ENCODE data around the gene PLK3. TPM values are rescaled to one million over a fixed set of nuclear protein-coding genes. Genes with fewer than 3 reads are reported as not detected.
"Not testable (repeated sequence)": the region's sequence is repeated elsewhere in the genome, so short reads cannot be mapped to it uniquely, and the experiment has no call there.

Gene PLK3
- total and polyA plus RNA-seq, 8 donors = 8.1 to 47.2 (median 13.1) TPM

DNA sequence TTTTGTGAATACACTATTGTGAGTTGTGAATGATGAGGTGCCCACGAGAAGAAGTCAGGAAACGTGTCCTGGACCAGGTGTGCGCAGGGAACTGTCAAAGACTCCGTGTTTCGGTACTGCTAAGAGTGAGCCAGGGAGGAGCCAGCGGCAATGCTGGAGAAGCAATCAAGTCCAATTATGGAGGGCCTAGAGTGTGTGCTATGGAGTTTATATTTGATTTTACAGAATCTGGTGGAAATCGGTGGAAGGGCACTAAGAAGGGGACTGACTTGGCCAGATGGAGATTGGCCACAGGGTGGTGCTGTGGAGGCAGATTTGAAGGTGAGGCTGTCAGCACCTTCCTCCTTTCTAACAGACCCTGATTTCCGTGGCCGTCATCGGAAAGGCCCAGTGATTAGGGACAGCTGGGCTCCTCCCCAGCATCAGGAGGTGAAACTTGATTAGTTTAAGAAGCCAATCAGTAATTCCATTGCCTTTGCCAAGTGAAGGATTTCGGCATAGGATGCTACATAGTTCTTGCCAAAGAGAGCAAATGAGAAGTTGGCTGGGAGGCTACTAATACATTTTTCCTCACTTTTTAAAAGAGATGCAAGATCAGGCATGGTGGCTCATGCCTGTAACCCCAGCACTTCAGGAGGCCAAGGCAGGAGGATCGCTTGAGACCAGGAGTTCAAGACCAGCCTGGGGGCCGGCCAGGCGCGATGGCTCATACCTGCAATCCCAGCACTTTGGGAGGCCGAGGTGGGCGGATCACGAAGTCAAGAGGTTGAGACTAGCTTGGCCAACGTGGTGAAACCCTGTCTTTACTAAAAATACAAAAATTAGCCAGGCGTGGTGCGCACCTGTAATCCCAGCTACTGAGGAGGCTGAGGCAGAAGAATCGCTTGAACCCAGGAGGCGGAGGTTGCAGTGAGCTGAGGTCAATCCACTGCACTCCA, 35.8 kb downstream of the PLK3 start:
- no peaks in the 10 kb centered on the region for H3K27me3 ChIP-seq
- ATAC-seq (peak; percentile 92), DNase-seq (peak; percentile 67 to 89 (median 86))
- no peaks in the 10 kb centered on the region for H3K9me3 ChIP-seq
- H3K27ac ChIP-seq = no peak overlapping the region
- H3K4me1 ChIP-seq = peaks cover 11 to 29% of the 10 kb centered on the region in 2 donors
- intact Hi-C loops (cut with DNase I) = no loop called here
- TF ChIP-seq, protein P1, sequence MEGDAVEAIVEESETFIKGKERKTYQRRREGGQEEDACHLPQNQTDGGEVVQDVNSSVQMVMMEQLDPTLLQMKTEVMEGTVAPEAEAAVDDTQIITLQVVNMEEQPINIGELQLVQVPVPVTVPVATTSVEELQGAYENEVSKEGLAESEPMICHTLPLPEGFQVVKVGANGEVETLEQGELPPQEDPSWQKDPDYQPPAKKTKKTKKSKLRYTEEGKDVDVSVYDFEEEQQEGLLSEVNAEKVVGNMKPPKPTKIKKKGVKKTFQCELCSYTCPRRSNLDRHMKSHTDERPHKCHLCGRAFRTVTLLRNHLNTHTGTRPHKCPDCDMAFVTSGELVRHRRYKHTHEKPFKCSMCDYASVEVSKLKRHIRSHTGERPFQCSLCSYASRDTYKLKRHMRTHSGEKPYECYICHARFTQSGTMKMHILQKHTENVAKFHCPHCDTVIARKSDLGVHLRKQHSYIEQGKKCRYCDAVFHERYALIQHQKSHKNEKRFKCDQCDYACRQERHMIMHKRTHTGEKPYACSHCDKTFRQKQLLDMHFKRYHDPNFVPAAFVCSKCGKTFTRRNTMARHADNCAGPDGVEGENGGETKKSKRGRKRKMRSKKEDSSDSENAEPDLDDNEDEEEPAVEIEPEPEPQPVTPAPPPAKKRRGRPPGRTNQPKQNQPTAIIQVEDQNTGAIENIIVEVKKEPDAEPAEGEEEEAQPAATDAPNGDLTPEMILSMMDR (IDR thresholded peaks at IDR 0.05) = peak; percentile 61 to 87
- H3K36me3 ChIP-seq = no peaks in the 10 kb centered on the region
- H3K4me3 ChIP-seq = no peak overlapping the region

DNA sequence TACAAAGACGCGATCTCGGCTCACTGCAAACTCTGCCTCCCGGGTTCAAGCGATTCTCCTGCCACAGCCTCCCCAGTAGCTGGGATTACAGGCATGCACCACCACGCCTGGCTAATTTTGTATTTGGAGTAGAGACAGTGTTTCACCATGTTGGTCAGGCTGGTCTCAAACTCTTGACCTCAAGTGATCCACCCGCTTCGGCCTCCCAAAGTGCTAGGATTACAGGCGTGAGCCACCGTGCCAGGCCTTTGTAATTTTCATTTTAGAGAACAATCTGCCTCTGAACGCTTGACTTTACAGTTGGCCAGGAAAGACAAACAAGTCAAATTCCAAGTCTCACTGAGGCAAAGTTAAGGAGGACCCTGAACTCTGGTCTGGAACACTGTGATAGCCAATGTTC, 38.1 kb downstream of the PLK3 start:
- H3K27ac ChIP-seq; H3K4me3 ChIP-seq; DNase-seq; intact Hi-C loops (cut with DNase I); ATAC-seq; H3K9me3 ChIP-seq; H3K36me3 ChIP-seq: not testable (repeated sequence)
- peaks cover 8 to 26% of the 10 kb centered on the region in 2 donors for H3K4me1 ChIP-seq
- peaks cover 0 to 15% of the 10 kb centered on the region in 2 donors for H3K27me3 ChIP-seq

DNA sequence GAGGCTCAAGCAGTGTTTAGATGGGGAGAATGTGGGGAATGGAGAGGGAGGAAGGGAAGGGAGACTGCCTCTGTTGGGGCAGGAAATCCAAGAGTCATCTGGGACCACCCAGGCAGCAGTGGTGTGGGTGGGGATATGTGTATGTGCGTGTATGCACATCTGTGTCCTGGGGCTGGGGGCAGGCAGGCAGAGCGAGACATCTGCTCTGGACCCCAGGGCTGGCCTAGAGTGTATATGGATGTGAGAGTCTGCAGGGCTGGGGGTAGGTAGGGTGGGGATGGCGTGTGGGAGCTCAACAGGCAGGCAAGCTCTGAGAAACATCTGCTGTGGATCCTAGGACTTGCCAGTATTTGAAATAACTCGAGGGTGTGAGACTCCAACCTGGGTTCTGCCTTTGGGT, 39.4 kb downstream of the PLK3 start:
- ATAC-seq (no peak), DNase-seq (no peak)
- no peaks in the 10 kb centered on the region for H3K36me3 ChIP-seq
- H3K4me1 ChIP-seq = peaks cover 10 to 18% of the 10 kb centered on the region in 2 donors
- no peak overlapping the region for H3K4me3 ChIP-seq
- H3K27me3 ChIP-seq = peaks cover 0 to 24% of the 10 kb centered on the region in 2 donors
- no peaks in the 10 kb centered on the region for H3K9me3 ChIP-seq
- TF ChIP-seq, protein P1 (IDR thresholded peaks at IDR 0.05) = no peak
- intact Hi-C loops (cut with DNase I) = no loop called here
- H3K27ac ChIP-seq = no peak overlapping the region

DNA sequence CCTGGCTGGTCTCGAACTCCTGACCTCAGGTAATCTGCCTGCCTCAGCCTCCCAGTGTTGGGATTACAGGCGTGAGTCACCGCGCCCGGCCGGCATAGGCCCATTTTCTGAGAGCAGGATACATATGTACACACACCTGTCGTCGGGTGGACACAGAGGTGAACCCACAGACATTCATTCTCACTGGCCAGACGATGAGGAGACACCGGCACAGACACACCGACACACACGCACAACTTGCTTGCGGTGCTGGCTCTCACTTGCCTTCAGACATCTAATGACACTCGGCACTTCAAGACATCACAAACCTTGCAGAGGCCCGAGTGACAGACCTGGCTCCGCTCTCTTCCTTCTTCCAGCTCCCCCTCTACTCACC, 42.3 kb downstream of the PLK3 start:
- Histone ChIP-seq H3K4me3 (peak overlapping the region; percentile 32 to 34), H3K27me3 (peaks cover 0 to 24% of the 10 kb centered on the region in 2 donors), H3K36me3 (no peaks in the 10 kb centered on the region), H3K4me1 (peaks cover 4 to 10% of the 10 kb centered on the region in 2 donors), H3K9me3 (no peaks in the 10 kb centered on the region), H3K27ac (no peak overlapping the region)
- intact Hi-C loops (cut with DNase I) = no loop called here
- ATAC-seq (peak; percentile 8), DNase-seq (no peak)
- TF ChIP-seq, protein P1 (IDR thresholded peaks at IDR 0.05) = no peak

DNA sequence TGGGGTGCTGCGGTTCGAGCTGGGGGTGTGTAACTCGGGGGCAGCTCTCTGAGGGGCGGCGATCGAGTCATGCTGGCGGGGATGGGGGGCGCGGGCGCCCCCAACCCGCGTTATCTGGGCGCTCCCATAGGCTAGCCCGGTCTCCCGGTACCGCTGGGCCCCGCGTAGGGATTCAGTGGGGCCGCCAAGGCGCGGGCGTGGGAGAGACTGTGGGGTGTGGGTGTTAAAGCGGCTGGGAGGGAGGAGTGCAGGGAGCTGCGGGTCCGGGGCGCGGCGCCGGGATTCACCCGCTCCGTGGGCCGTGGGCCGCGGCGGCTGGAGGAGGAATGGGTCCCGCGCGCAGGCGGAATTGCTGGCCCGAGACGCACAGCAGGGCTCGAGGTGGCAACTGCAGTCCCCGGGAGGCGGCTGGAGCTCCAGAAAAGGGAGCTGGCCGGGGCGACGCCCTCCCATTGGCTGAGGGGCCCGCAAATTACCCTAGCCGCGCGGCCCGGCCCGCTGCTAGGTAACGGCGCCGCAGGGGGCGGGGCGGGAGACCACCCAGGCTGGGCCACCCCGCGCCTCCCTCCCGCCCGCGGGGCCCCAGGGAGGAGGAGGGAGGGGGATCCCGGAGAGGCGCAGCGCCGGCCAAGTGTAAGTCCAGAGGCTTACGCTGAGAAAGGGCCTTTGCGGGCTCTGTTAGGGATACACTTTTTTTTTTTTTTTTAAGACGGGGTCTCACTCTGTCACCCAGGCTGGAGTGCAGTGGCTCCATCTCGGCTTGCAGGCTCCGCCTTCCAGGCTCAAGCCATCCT, 42.9 kb downstream of the PLK3 start, which contains the start of gene PTCH2:
Gene PTCH2, minus strand, starts transcription at position 392 of the 794 bp plus-strand sequence. Its CDS starts 321 bp downstream, at position 71.
- H3K9me3 ChIP-seq = no peaks in the 10 kb centered on the region
- intact Hi-C loops (cut with DNase I) = no loop called here
- DNase-seq = peak in 3 of 4 donors; percentile 86 to 92 (median 89)
- H3K36me3 ChIP-seq = no peaks in the 10 kb centered on the region
- ATAC-seq = peak; percentile 90
- H3K4me3 ChIP-seq = peak within 1 kb of the TSS; percentile 32 to 34
- H3K4me1 ChIP-seq = peaks cover 4 to 10% of the 10 kb centered on the region in 2 donors
- TF ChIP-seq, protein P1 (IDR thresholded peaks at IDR 0.05) = no peak
- H3K27me3 ChIP-seq = peaks cover 0 to 24% of the 10 kb centered on the region in 2 donors
- no peak within 1 kb of the TSS for H3K27ac ChIP-seq
